Measurements from ENCODE around the gene SF1. TPM values are rescaled to one million over a fixed set of nuclear protein-coding genes. Genes with fewer than 3 reads are reported as not detected.

Gene SF1, protein sequence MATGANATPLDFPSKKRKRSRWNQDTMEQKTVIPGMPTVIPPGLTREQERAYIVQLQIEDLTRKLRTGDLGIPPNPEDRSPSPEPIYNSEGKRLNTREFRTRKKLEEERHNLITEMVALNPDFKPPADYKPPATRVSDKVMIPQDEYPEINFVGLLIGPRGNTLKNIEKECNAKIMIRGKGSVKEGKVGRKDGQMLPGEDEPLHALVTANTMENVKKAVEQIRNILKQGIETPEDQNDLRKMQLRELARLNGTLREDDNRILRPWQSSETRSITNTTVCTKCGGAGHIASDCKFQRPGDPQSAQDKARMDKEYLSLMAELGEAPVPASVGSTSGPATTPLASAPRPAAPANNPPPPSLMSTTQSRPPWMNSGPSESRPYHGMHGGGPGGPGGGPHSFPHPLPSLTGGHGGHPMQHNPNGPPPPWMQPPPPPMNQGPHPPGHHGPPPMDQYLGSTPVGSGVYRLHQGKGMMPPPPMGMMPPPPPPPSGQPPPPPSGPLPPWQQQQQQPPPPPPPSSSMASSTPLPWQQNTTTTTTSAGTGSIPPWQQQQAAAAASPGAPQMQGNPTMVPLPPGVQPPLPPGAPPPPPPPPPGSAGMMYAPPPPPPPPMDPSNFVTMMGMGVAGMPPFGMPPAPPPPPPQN
- 320 TPM for total RNA-seq
- 87.5 TPM for polyA plus RNA-seq (ENCODE audit: insufficient read depth, low read depth, low replicate concordance)
- long read RNA-seq, donor 1, transcript SF1-201 (13 exons, 2,850 nt) = minor isoform, 6 of 107 reads
- long read RNA-seq, donor 1, transcript SF1-212 (2 exons, 983 nt) = major isoform, 8 of 107 reads
- long read RNA-seq, donor 1, partial matches to known transcripts = 84 of 107 reads
- long read RNA-seq, donor 1, other reads (novel, unspliced or antisense) = 0 of 107 reads
- long read RNA-seq, donor 2, transcript SF1-212 (2 exons, 983 nt) = major isoform, 15 of 71 reads
- long read RNA-seq, donor 2, partial matches to known transcripts = 39 of 71 reads
- long read RNA-seq, donor 2, other reads (novel, unspliced or antisense) = 0 of 71 reads
- long read RNA-seq, donor 3, transcript SF1-212 (2 exons, 983 nt) = major isoform, 19 of 76 reads
- long read RNA-seq, donor 3, partial matches to known transcripts = 42 of 76 reads
- long read RNA-seq, donor 3, other reads (novel, unspliced or antisense) = 0 of 76 reads
- long read RNA-seq, donor 4, transcript SF1-212 (2 exons, 983 nt) = minor isoform, 5 of 51 reads
- long read RNA-seq, donor 4, transcript SF1-204 (13 exons, 3,470 nt) = minor isoform, 5 of 51 reads
- long read RNA-seq, donor 4, transcript SF1-201 (13 exons, 2,850 nt) = major isoform, 6 of 51 reads
- long read RNA-seq, donor 4, partial matches to known transcripts = 29 of 51 reads
- long read RNA-seq, donor 4, other reads (novel, unspliced or antisense) = 0 of 51 reads
- long read RNA-seq, donor 5, partial matches to known transcripts = 0 of 2 reads
- long read RNA-seq, donor 5, other reads (novel, unspliced or antisense) = 0 of 2 reads
- long read RNA-seq, donor 6, transcript SF1-212 (2 exons, 983 nt) = major isoform, 6 of 9 reads
- long read RNA-seq, donor 6, partial matches to known transcripts = 0 of 9 reads
- long read RNA-seq, donor 6, other reads (novel, unspliced or antisense) = 0 of 9 reads
- long read RNA-seq, donor 7, transcript SF1-201 (13 exons, 2,850 nt) = major isoform, 9 of 62 reads
- long read RNA-seq, donor 7, partial matches to known transcripts = 18 of 62 reads
- long read RNA-seq, donor 7, other reads (novel, unspliced or antisense) = 24 of 62 reads
- long read RNA-seq, donor 8, partial matches to known transcripts = 39 of 54 reads
- long read RNA-seq, donor 8, other reads (novel, unspliced or antisense) = 0 of 54 reads
- long read RNA-seq, donor 9, transcript SF1-214 (3 exons, 802 nt) = major isoform, 5 of 24 reads
- long read RNA-seq, donor 9, partial matches to known transcripts = 13 of 24 reads
- long read RNA-seq, donor 9, other reads (novel, unspliced or antisense) = 0 of 24 reads
- long read RNA-seq, donor 10, transcript SF1-214 (3 exons, 802 nt) = minor isoform, 6 of 71 reads
- long read RNA-seq, donor 10, transcript SF1-212 (2 exons, 983 nt) = major isoform, 12 of 71 reads
- long read RNA-seq, donor 10, partial matches to known transcripts = 42 of 71 reads
- long read RNA-seq, donor 10, other reads (novel, unspliced or antisense) = 0 of 71 reads

DNA sequence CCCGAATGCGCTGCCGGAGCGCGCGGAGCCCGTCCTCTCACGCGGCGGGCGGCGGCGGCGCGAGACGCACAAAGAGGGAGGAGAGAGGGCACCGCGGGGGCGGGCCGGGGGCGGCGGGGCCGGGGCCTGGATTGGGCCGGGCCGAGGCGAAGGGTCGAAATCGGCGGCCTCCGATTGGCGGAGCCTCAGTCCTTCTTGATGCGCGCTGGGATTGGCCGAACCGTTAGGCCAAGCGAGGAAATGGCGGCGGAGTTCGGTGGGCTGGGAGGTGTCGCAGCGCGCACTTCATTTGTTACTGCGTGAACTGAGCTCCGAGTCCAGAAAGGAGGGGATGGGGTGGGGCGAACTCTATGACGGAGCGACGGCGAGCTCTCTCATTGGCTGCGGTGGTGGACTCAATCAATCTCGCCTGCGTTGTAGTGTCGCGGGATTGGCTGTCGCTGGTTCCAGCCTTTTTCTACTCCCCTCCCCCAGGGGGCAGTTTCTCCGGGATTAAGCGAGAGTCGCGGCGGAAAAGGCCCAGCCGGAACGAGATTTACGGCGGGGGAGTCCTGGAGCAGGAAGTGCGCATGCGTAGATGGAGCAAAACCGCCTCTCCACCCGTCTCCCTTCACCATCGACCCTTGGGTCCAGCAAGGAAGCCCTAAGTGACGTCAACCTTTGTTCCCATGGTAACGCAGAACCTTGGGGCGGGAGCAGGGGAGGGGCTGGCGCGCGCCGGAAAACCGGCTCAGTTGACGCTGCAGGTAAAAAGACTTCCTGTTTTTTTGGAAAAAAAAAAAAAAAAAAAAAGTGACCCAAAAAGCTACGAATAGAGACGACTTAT lies at the start of gene SF1:
SF1 (minus strand) TSS at position 70 of the 826 bp plus-strand sequence. CDS start 150 bp downstream, outside the sequence.
- TF ChIP-seq, protein P1, sequence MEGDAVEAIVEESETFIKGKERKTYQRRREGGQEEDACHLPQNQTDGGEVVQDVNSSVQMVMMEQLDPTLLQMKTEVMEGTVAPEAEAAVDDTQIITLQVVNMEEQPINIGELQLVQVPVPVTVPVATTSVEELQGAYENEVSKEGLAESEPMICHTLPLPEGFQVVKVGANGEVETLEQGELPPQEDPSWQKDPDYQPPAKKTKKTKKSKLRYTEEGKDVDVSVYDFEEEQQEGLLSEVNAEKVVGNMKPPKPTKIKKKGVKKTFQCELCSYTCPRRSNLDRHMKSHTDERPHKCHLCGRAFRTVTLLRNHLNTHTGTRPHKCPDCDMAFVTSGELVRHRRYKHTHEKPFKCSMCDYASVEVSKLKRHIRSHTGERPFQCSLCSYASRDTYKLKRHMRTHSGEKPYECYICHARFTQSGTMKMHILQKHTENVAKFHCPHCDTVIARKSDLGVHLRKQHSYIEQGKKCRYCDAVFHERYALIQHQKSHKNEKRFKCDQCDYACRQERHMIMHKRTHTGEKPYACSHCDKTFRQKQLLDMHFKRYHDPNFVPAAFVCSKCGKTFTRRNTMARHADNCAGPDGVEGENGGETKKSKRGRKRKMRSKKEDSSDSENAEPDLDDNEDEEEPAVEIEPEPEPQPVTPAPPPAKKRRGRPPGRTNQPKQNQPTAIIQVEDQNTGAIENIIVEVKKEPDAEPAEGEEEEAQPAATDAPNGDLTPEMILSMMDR (IDR thresholded peaks at IDR 0.05; ENCODE audit: borderline replicate concordance, extremely low read depth, insufficient read depth) = peak; percentile 16
- Histone ChIP-seq H3K9me3 (ENCODE audit: control insufficient read depth in 2 of 3, insufficient read depth in 1 of 3, low read length in 3 of 3) (no peaks in the 10 kb centered on the region), H3K4me3 (ENCODE audit: low read length in 3 of 3) (peak within 1 kb of the TSS; percentile 88 to 99 (median 96)), H3K9ac (ENCODE audit: low read length in 3 of 3) (peak within 1 kb of the TSS; percentile 76 to 93 (median 88)), H3K27ac (ENCODE audit: low read depth in 2 of 2, low read length in 2 of 2) (peak within 1 kb of the TSS; percentile 98), H3K27me3 (ENCODE audit: control insufficient read depth, insufficient read depth, low read length) (no peaks in the 10 kb centered on the region), H3K36me3 (ENCODE audit: control insufficient read depth in 2 of 3, insufficient read depth in 3 of 3, low read length in 3 of 3) (peaks cover 16 to 28% (median 26%) of the 10 kb centered on the region in 3 donors), H3K4me1 (ENCODE audit: control insufficient read depth in 2 of 3, insufficient read depth in 2 of 3, low read depth in 1 of 3, low read length in 3 of 3) (peaks cover 6 to 16% (median 14%) of the 10 kb centered on the region in 3 donors)
- FAIRE-seq = peak; percentile 99
- intact Hi-C loops (cut with DNase I) = no loop called here
- DNase-seq = peak; percentile 99 to 100 (median 100)

- H3K9ac ChIP-seq (ENCODE audit: low read length in 3 of 3) = no peak overlapping the region
- FAIRE-seq = no peak
- no peaks in the 10 kb centered on the region for H3K4me1 ChIP-seq (ENCODE audit: control insufficient read depth in 2 of 3, insufficient read depth in 2 of 3, low read depth in 1 of 3, low read length in 3 of 3)
- intact Hi-C loops (cut with DNase I) = no loop called here
- no peaks in the 10 kb centered on the region for H3K9me3 ChIP-seq (ENCODE audit: control insufficient read depth in 2 of 3, insufficient read depth in 1 of 3, low read length in 3 of 3)
- no peaks in the 10 kb centered on the region for H3K27me3 ChIP-seq (ENCODE audit: control insufficient read depth, insufficient read depth, low read length)
- peak in 1 of 5 donors; percentile 72 for DNase-seq
- H3K36me3 ChIP-seq (ENCODE audit: control insufficient read depth in 2 of 3, insufficient read depth in 3 of 3, low read length in 3 of 3) = peaks cover 0 to 3% (median 0%) of the 10 kb centered on the region in 3 donors
- no peak overlapping the region for H3K4me3 ChIP-seq (ENCODE audit: low read length in 3 of 3)
- no peak overlapping the region for H3K27ac ChIP-seq (ENCODE audit: low read depth in 2 of 2, low read length in 2 of 2)
- TF ChIP-seq, protein P1 (IDR thresholded peaks at IDR 0.05; ENCODE audit: borderline replicate concordance, extremely low read depth, insufficient read depth) = no peak
Observed at GRCh38 chr11:64827451-64827839, 49.1 kb upstream of the SF1 start.

Data from kidney (tissue), 22 donors.